ENCODE data around the gene EPB41L2.
"Not testable (repeated sequence)": the region's sequence is repeated elsewhere in the genome, so short reads cannot be mapped to it uniquely, and the experiment has no call there.

Gene EPB41L2

GRCh38 chr6:130970839-130971410 is 92.1 kb downstream of the EPB41L2 start:
- DNase-seq: no peak

- no peak for DNase-seq
These were observed 93.1 kb downstream of the EPB41L2 start for GRCh38 chr6:130969791-130970491.

GRCh38 chr6:130969166-130969565 is 93.9 kb downstream of the EPB41L2 start:
- no peak for DNase-seq

GRCh38 chr6:130968476-130968875 is 94.6 kb downstream of the EPB41L2 start:
- no peak for DNase-seq

- no peak for DNase-seq
These were observed 95.3 kb downstream of the EPB41L2 start for GRCh38 chr6:130967502-130968445.

GRCh38 chr6:130966344-130966980 is 96.6 kb downstream of the EPB41L2 start:
- DNase-seq: no peak

- no peak for DNase-seq
These were observed 97.4 kb downstream of the EPB41L2 start for GRCh38 chr6:130965656-130966055.

GRCh38 chr6:130964808-130965604 is 98.0 kb downstream of the EPB41L2 start:
- no peak for DNase-seq

GRCh38 chr6:130964289-130964688 is 98.8 kb downstream of the EPB41L2 start:
- DNase-seq: no peak

GRCh38 chr6:130962966-130963365 is 100.1 kb downstream of the EPB41L2 start:
- no peak for DNase-seq

GRCh38 chr6:130961148-130961547 is 101.9 kb downstream of the EPB41L2 start:
- no peak for DNase-seq

- DNase-seq: no peak
These were observed 103.1 kb downstream of the EPB41L2 start for GRCh38 chr6:130959951-130960350.

GRCh38 chr6:130958468-130958867 is 104.6 kb downstream of the EPB41L2 start:
- no peak for DNase-seq

- no peak for DNase-seq
These were observed 107.3 kb downstream of the EPB41L2 start for GRCh38 chr6:130955755-130956154.

- DNase-seq: no peak
These were observed 113.5 kb downstream of the EPB41L2 start for GRCh38 chr6:130949553-130949952.

- no peak for DNase-seq
These were observed 115.6 kb downstream of the EPB41L2 start for GRCh38 chr6:130947464-130947863.

GRCh38 chr6:130946076-130946475 is 117.0 kb downstream of the EPB41L2 start:
- DNase-seq: no peak

GRCh38 chr6:130945401-130945919 is 117.6 kb downstream of the EPB41L2 start:
- DNase-seq: no peak

- no peak for DNase-seq
These were observed 118.6 kb downstream of the EPB41L2 start for GRCh38 chr6:130944486-130944885.

GRCh38 chr6:130943738-130944137 is 119.3 kb downstream of the EPB41L2 start:
- no peak for DNase-seq

- DNase-seq: not testable (repeated sequence)
These were observed 120.3 kb downstream of the EPB41L2 start for GRCh38 chr6:130942752-130943151.

Measured in activated CD4-positive, alpha-beta T cell treated with anti-CD3 and anti-CD28 coated beads, Interleukin-2, amount 50 U/mL, for 4 hours (primary cell).